Measurements from ENCODE around the gene GHR. TPM values are rescaled to one million over a fixed set of nuclear protein-coding genes. Genes with fewer than 3 reads are reported as not detected.
A peak's percentile ranks its signal among the peaks of the same experiment; 100 is the strongest.

The GHR gene
- total RNA-seq, 1 experiment from 2014 or later: 0.05 TPM

GRCh38 chr5:42419294-42419693 is 3.9 kb upstream of the GHR start:
- H3K27ac ChIP-seq (ENCODE audit: low read length): no peak overlapping the region
- no peaks in the 10 kb centered on the region for H3K36me3 ChIP-seq (ENCODE audit: control insufficient read depth, insufficient read depth, low read length)
- intact Hi-C loops (cut with micrococcal nuclease; ENCODE audit: unreplicated experiment): no loop called here
- no peak overlapping the region for H3K4me3 ChIP-seq (ENCODE audit: low read depth in 2 of 2, low read length in 2 of 2)
- in situ Hi-C loops (cut with HindIII; ENCODE audit: low pct_unique_long_range_greater_than_20kb, low sequenced_read_pairs): no loop called here
- ATAC-seq (no peak), DNase-seq (ENCODE audit: low read depth, low spot score) (no peak)
- H3K27me3 ChIP-seq (ENCODE audit: control insufficient read depth, insufficient read depth, low read length): no peaks in the 10 kb centered on the region; the same call in 1 of the 2 replicates
- H3K9me3 ChIP-seq (ENCODE audit: control insufficient read depth, insufficient read depth, low read depth, low read length): no peaks in the 10 kb centered on the region
- H3K4me1 ChIP-seq (ENCODE audit: control insufficient read depth, insufficient read depth, low read length): peaks cover 6% of the 10 kb centered on the region
- TF ChIP-seq POLR2AphosphoS5 (IDR thresholded peaks at IDR 0.05; ENCODE audit: low read depth, low read length) (no peak), TCF7L2 (IDR thresholded peaks at IDR 0.05; ENCODE audit: low read depth, low read length) (no peak), SIN3A (IDR thresholded peaks at IDR 0.05; ENCODE audit: borderline replicate concordance, insufficient read depth, low read depth, low read length) (no peak), REST (IDR thresholded peaks at IDR 0.05; ENCODE audit: insufficient read depth in 1 of 2, low read depth in 2 of 2, low read length in 1 of 2) (no peak), CTCF (IDR thresholded peaks at IDR 0.05) (no peak)
- BruUV-seq (replicated peaks): no TSS peak
- POLR2A ChIA-PET: no interaction called here
- CTCF ChIA-PET: no interaction called here

DNA sequence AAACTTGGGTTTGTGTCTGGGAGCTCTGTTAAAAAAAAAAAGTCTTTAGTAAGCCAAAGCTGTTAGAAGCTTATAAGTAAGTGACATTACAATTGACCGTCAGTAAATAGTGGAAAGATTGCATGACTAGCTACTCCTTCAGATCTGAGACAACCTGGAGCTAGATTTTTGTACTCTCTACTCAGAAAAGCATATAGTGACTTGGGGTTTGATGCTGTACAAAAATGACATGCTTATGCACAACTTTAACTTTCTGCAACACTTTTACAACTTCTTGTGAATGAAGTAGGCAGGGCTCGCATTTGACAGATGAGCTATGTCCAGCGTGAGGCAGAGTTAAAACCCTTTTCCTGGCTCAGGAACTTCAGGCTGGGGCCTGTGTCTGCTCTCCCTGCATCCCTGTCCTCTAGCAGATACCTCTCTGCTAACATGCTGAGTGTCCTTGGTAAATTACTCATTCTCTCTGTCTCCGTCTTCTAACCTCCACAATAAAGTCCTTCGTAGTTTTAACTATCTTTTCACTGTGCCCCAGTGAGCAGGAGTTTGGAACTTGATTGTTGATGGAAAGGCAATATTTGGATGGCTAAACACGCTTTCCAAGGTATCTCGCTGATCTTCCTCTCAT is 471 bp upstream of the GHR start:
- ChIA-PET POLR2A (no interaction called here), CTCF (interaction anchor here (0.7 to 1.3 kb wide), 3 partner anchors 163 to 566 kb away, joined by 3 to 5 read pairs (median 4); no protein-coding TSS in a partner anchor)
- TF ChIP-seq POLR2AphosphoS5 (IDR thresholded peaks at IDR 0.05; ENCODE audit: low read depth, low read length) (no peak), REST (IDR thresholded peaks at IDR 0.05; ENCODE audit: insufficient read depth in 1 of 2, low read depth in 2 of 2, low read length in 1 of 2) (no peak)
- no peak overlapping the region for H3K27ac ChIP-seq (ENCODE audit: low read length)
- H3K4me1 ChIP-seq (ENCODE audit: control insufficient read depth, insufficient read depth, low read length): peaks cover 7% of the 10 kb centered on the region
- in situ Hi-C loops (cut with HindIII; ENCODE audit: low pct_unique_long_range_greater_than_20kb, low sequenced_read_pairs) (no loop called here), intact Hi-C loops (cut with micrococcal nuclease; ENCODE audit: unreplicated experiment) (loop anchor here (2.0 to 10.0 kb wide), 3 partner anchors 160 to 462 kb away; no protein-coding TSS in a partner anchor)
- H3K36me3 ChIP-seq (ENCODE audit: control insufficient read depth, insufficient read depth, low read length): no peaks in the 10 kb centered on the region
- H3K4me3 ChIP-seq (ENCODE audit: low read depth in 2 of 2, low read length in 2 of 2): peak overlapping the region; percentile 38 to 50
- no peaks in the 10 kb centered on the region for H3K9me3 ChIP-seq (ENCODE audit: control insufficient read depth, insufficient read depth, low read depth, low read length)
- peaks cover 7% of the 10 kb centered on the region for H3K27me3 ChIP-seq (ENCODE audit: control insufficient read depth, insufficient read depth, low read length)
- DNase-seq (ENCODE audit: low read depth, low spot score) (no peak), ATAC-seq (peak; percentile 20; the same call in 1 of the 2 replicates)
- BruUV-seq (replicated peaks): no TSS peak

All from Panc1 (cell line).